ENCODE results near the gene FAM20C. TPM values are rescaled to one million over a fixed set of nuclear protein-coding genes. Genes with fewer than 3 reads are reported as not detected.

The FAM20C gene
- total RNA-seq, 1 experiment from 2014 or later: 35.8 TPM

- ChIA-PET CTCF (no interaction called here), POLR2A (ENCODE audit: low non-redundant PET) (no interaction called here)
- no peak for DNase-seq (ENCODE audit: low spot score)
- Histone ChIP-seq H3K27ac (ENCODE audit: low read depth, low read length, poor library complexity, severe bottlenecking) (no peak overlapping the region), H3K27me3 (replicated peaks; ENCODE audit: insufficient read depth, low read depth, low read length, poor library complexity) (no peaks in the 10 kb centered on the region), H3K4me3 (ENCODE audit: low read depth, low read length, poor library complexity, severe bottlenecking) (no peak overlapping the region), H3K9me3 (ENCODE audit: low read depth, low read length, poor library complexity, severe bottlenecking) (no peaks in the 10 kb centered on the region), H3K4me1 (ENCODE audit: insufficient read depth, low read length, poor library complexity, severe bottlenecking) (no peaks in the 10 kb centered on the region), H3K36me3 (ENCODE audit: insufficient read depth, low read length, poor library complexity, severe bottlenecking) (peaks cover 3% of the 10 kb centered on the region)
- intact Hi-C loops (cut with micrococcal nuclease; ENCODE audit: unreplicated experiment): no loop called here
- BruUV-seq (replicated peaks): no TSS peak
- TF ChIP-seq EZH2 (IDR thresholded peaks at IDR 0.05; ENCODE audit: borderline replicate concordance, low read depth, low read length, poor library complexity, severe bottlenecking) (no peak), CTCF (conservative IDR thresholded peaks at IDR 0.05; ENCODE audit: low read depth, low read length) (no peak)
Measured at GRCh38 chr7:220151-220841, 27.9 kb downstream of the FAM20C start.

- Histone ChIP-seq H3K9me3 (ENCODE audit: low read depth, low read length, poor library complexity, severe bottlenecking) (no peaks in the 10 kb centered on the region), H3K27me3 (replicated peaks; ENCODE audit: insufficient read depth, low read depth, low read length, poor library complexity) (no peaks in the 10 kb centered on the region), H3K27ac (ENCODE audit: low read depth, low read length, poor library complexity, severe bottlenecking) (no peak overlapping the region), H3K4me1 (ENCODE audit: insufficient read depth, low read length, poor library complexity, severe bottlenecking) (no peaks in the 10 kb centered on the region), H3K4me3 (ENCODE audit: low read depth, low read length, poor library complexity, severe bottlenecking) (no peak overlapping the region), H3K36me3 (ENCODE audit: insufficient read depth, low read length, poor library complexity, severe bottlenecking) (peaks cover 3% of the 10 kb centered on the region)
- no peak for TF ChIP-seq CTCF (conservative IDR thresholded peaks at IDR 0.05; ENCODE audit: low read depth, low read length)
- no peak for TF ChIP-seq EZH2 (IDR thresholded peaks at IDR 0.05; ENCODE audit: borderline replicate concordance, low read depth, low read length, poor library complexity, severe bottlenecking)
- no TSS peak for BruUV-seq (replicated peaks)
- intact Hi-C loops (cut with micrococcal nuclease; ENCODE audit: unreplicated experiment): no loop called here
- POLR2A ChIA-PET (ENCODE audit: low non-redundant PET): no interaction called here
- no peak for DNase-seq (ENCODE audit: low spot score)
- CTCF ChIA-PET: no interaction called here
Measured at GRCh38 chr7:221978-222715, 29.8 kb downstream of the FAM20C start.

DNA sequence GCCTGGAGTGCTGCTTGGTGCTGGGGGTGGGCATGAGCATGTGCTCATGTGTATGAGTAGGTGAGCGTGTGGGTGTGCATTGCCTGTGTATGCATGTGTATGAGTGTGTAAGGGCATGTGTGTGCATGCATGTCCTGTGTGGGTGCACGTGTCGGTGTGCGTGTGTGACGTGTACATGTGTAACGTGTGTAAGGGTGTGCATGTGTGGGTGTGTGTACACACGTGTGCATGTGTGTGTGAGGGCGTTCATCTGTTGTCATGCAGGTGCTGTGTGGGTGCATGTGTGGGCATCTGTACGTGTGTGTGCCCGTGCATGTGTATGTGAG lies 30.3 kb downstream of the FAM20C start:
- no peak for DNase-seq (ENCODE audit: low spot score)
- ChIA-PET CTCF (no interaction called here), POLR2A (ENCODE audit: low non-redundant PET) (no interaction called here)
- H3K4me3 ChIP-seq (ENCODE audit: low read depth, low read length, poor library complexity, severe bottlenecking): no peak overlapping the region
- no TSS peak for BruUV-seq (replicated peaks)
- intact Hi-C loops (cut with micrococcal nuclease; ENCODE audit: unreplicated experiment): no loop called here
- H3K4me1 ChIP-seq (ENCODE audit: insufficient read depth, low read length, poor library complexity, severe bottlenecking): no peaks in the 10 kb centered on the region
- H3K27me3 ChIP-seq (replicated peaks; ENCODE audit: insufficient read depth, low read depth, low read length, poor library complexity): no peaks in the 10 kb centered on the region
- no peaks in the 10 kb centered on the region for H3K9me3 ChIP-seq (ENCODE audit: low read depth, low read length, poor library complexity, severe bottlenecking)
- TF ChIP-seq EZH2 (IDR thresholded peaks at IDR 0.05; ENCODE audit: borderline replicate concordance, low read depth, low read length, poor library complexity, severe bottlenecking) (no peak), CTCF (conservative IDR thresholded peaks at IDR 0.05; ENCODE audit: low read depth, low read length) (no peak)
- peaks cover 3% of the 10 kb centered on the region for H3K36me3 ChIP-seq (ENCODE audit: insufficient read depth, low read length, poor library complexity, severe bottlenecking)
- no peak overlapping the region for H3K27ac ChIP-seq (ENCODE audit: low read depth, low read length, poor library complexity, severe bottlenecking)

Data from A673 (cell line).